HepG2 (cell line): Measurements from ENCODE around the gene WDR87. TPM values are rescaled to one million over a fixed set of nuclear protein-coding genes. Genes with fewer than 3 reads are reported as not detected.
A peak's percentile ranks its signal among the peaks of the same experiment; 100 is the strongest.

ENCODE experiments used
- ATRX ChIP-seq: sonication (generic); formaldehyde crosslinking; IDR thresholded peaks from 2 replicates; pipeline ENCODE4 v1.4.0; 2020; ENCODE audit warnings: missing genetic modification reagents, borderline replicate concordance
- GATAD1 ChIP-seq: IDR thresholded peaks from 2 replicates; pipeline ENCODE4 v1.6.1; 2016; ENCODE audit warnings: missing genetic modification reagents, missing compliant biosample characterization
- SALL1 ChIP-seq: sonication (generic); formaldehyde crosslinking; IDR thresholded peaks from 2 replicates; pipeline ENCODE4 v1.8.0; 2022; ENCODE audit warnings: mild to moderate bottlenecking, missing genetic modification reagents
- SAP130 ChIP-seq: IDR thresholded peaks from 2 replicates; pipeline ENCODE4 v1.6.1; 2016; ENCODE audit warnings: low read depth
- SOX6 ChIP-seq, 2 experiments: fragments of 450-650 bp in 1 of 2; sonication (generic) in 1 of 2; formaldehyde crosslinking in 1 of 2; IDR thresholded peaks; 2 replicates each; pipeline versions ENCODE4 v1.4.0 to v1.6.1; 2017 to 2020; ENCODE audit warnings: antibody characterized with exemption in 1 of 2, mild to moderate bottlenecking in 1 of 2, missing genetic modification reagents in 1 of 2
- SUZ12 ChIP-seq: fragments of 150-350 bp; IDR thresholded peaks from 2 replicates; pipeline ENCODE4 v1.6.1; 2014; ENCODE audit warnings: low read depth, low read length
- TBX3 ChIP-seq: fragments of 450-650 bp; IDR thresholded peaks from 2 replicates; pipeline ENCODE4 v1.6.1; 2017; ENCODE audit warnings: antibody characterized with exemption, mild to moderate bottlenecking, inconsistent platforms, borderline replicate concordance
- polyA plus RNA-seq, 8 experiments: library from polyadenylated mRNA; depleted of rRNA in 3 of 8; stranded (reverse) in 7 of 8; unstranded in 1 of 8; fragments of >200 nt; fragmentation: Illumina TruSeq in 4 of 8; extraction: Trizol in 4 of 8; gene quantifications; 2 replicates each; pipeline versions ENCODE4 v1.2.1 to v1.2.3, GENCODE V29; 2011 to 2016; ENCODE audit warnings: low read depth in 4 of 8, missing spikeins in 1 of 8, mixed read lengths in 1 of 8; ENCODE audit not compliant: insufficient read depth in 1 of 8
- total RNA-seq, 5 experiments: library from RNA; depleted of rRNA; stranded (reverse); fragments of >200 nt; fragmentation: Illumina TruSeq; extraction: Trizol; gene quantifications; 2 replicates each; pipeline ENCODE4 v1.2.3, GENCODE V29; 2016; ENCODE audit warnings: low read depth in 1 of 5
- TF ChIP-seq, protein P1 (sequence below): sonication (generic); formaldehyde crosslinking; IDR thresholded peaks from 2 replicates; pipeline ENCODE4 v1.4.0; 2020; ENCODE audit warnings: missing genetic modification reagents, borderline replicate concordance
- TF ChIP-seq, protein P2 (sequence below): sonication (generic); formaldehyde crosslinking; IDR thresholded peaks from 2 replicates; pipeline ENCODE4 v1.5.1; 2020; ENCODE audit warnings: missing genetic modification reagents, mild to moderate bottlenecking, borderline replicate concordance
- TF ChIP-seq, protein P3 (sequence below): sonication (generic); formaldehyde crosslinking; IDR thresholded peaks from 2 replicates; pipeline ENCODE4 v1.8.1; 2023; ENCODE audit warnings: mild to moderate bottlenecking, missing genetic modification reagents
- TF ChIP-seq, protein P4 (sequence below): sonication (generic); formaldehyde crosslinking; IDR thresholded peaks from 2 replicates; pipeline ENCODE4 v1.4.0; 2020; ENCODE audit warnings: mild to moderate bottlenecking, missing genetic modification reagents
- TF ChIP-seq, protein P5 (sequence below): sonication (generic); formaldehyde crosslinking; IDR thresholded peaks from 2 replicates; pipeline ENCODE4 v1.4.0; 2020; ENCODE audit warnings: missing genetic modification reagents
- TF ChIP-seq, protein P6 (sequence below): sonication (generic); formaldehyde crosslinking; IDR thresholded peaks from 2 replicates; pipeline ENCODE4 v1.5.0; 2020; ENCODE audit warnings: mild to moderate bottlenecking, missing genetic modification reagents
- TF ChIP-seq, protein P7 (sequence below): sonication (generic); formaldehyde crosslinking; IDR thresholded peaks from 2 replicates; pipeline ENCODE4 v1.4.0; 2020; ENCODE audit warnings: missing genetic modification reagents

Gene WDR87
- total and polyA plus RNA-seq, 2 of the 13 experiments (the other 11 are each of a cell fraction or from before 2014, with no cell fraction given) = not detected

DNA sequence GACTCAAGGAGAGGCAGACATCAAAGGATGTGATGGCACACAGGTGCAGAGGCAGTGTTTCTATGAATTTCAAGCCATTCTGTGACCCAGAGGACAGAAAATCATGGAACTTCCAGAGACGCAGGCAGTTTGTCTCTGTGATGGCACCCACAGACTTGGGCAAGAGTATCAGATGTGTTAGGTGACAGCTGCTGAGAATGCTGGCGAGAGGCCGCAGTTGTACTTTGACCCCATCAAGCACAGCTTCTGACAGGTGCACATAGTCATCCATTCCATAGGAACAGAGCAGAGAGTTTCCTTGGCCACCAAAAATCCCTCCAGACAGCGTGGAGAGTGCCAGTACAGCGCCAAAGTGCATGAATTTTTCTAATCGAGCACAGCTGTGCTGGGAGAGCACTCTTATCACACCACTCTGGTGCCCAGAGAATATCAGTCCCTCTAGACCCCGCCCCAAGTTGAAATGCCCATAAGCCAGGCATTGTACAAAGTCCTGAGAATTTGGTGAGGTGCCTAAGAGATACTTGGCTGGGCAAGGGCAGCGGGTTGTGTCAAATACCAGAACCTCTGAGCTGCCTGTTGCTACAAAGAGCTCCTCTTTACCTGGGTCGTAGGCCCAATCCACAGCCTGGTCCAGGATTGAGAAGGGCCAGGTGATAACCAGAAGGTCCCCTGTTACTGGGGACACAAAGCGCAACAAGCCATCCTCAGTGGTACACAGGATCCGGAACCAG lies 12.4 kb downstream of the WDR87 start (continued):
- TF ChIP-seq, protein P1, sequence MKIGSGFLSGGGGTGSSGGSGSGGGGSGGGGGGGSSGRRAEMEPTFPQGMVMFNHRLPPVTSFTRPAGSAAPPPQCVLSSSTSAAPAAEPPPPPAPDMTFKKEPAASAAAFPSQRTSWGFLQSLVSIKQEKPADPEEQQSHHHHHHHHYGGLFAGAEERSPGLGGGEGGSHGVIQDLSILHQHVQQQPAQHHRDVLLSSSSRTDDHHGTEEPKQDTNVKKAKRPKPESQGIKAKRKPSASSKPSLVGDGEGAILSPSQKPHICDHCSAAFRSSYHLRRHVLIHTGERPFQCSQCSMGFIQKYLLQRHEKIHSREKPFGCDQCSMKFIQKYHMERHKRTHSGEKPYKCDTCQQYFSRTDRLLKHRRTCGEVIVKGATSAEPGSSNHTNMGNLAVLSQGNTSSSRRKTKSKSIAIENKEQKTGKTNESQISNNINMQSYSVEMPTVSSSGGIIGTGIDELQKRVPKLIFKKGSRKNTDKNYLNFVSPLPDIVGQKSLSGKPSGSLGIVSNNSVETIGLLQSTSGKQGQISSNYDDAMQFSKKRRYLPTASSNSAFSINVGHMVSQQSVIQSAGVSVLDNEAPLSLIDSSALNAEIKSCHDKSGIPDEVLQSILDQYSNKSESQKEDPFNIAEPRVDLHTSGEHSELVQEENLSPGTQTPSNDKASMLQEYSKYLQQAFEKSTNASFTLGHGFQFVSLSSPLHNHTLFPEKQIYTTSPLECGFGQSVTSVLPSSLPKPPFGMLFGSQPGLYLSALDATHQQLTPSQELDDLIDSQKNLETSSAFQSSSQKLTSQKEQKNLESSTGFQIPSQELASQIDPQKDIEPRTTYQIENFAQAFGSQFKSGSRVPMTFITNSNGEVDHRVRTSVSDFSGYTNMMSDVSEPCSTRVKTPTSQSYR (CRISPR knock-in tag) = no peak
- TF ChIP-seq ATRX (CRISPR knock-in tag) (no peak), SUZ12 (no peak), SAP130 (peak; percentile 24; the same call in 1 of the 2 replicates), SALL1 (CRISPR knock-in tag) (peak; percentile 23; the same call in 1 of the 2 replicates), TBX3 (no peak), GATAD1 (CRISPR knock-in tag) (no peak), SOX6 (IDR thresholded peaks at IDR 0.05) (no peak), SOX6 (CRISPR knock-in tag; IDR thresholded peaks at IDR 0.05) (no peak)
- TF ChIP-seq, protein P2, sequence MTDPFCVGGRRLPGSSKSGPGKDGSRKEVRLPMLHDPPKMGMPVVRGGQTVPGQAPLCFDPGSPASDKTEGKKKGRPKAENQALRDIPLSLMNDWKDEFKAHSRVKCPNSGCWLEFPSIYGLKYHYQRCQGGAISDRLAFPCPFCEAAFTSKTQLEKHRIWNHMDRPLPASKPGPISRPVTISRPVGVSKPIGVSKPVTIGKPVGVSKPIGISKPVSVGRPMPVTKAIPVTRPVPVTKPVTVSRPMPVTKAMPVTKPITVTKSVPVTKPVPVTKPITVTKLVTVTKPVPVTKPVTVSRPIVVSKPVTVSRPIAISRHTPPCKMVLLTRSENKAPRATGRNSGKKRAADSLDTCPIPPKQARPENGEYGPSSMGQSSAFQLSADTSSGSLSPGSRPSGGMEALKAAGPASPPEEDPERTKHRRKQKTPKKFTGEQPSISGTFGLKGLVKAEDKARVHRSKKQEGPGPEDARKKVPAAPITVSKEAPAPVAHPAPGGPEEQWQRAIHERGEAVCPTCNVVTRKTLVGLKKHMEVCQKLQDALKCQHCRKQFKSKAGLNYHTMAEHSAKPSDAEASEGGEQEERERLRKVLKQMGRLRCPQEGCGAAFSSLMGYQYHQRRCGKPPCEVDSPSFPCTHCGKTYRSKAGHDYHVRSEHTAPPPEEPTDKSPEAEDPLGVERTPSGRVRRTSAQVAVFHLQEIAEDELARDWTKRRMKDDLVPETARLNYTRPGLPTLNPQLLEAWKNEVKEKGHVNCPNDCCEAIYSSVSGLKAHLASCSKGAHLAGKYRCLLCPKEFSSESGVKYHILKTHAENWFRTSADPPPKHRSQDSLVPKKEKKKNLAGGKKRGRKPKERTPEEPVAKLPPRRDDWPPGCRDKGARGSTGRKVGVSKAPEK (CRISPR knock-in tag) = no peak
- TF ChIP-seq, protein P3, sequence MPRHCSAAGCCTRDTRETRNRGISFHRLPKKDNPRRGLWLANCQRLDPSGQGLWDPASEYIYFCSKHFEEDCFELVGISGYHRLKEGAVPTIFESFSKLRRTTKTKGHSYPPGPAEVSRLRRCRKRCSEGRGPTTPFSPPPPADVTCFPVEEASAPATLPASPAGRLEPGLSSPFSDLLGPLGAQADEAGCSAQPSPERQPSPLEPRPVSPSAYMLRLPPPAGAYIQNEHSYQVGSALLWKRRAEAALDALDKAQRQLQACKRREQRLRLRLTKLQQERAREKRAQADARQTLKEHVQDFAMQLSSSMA (CRISPR knock-in tag) = no peak
- TF ChIP-seq, protein P4, sequence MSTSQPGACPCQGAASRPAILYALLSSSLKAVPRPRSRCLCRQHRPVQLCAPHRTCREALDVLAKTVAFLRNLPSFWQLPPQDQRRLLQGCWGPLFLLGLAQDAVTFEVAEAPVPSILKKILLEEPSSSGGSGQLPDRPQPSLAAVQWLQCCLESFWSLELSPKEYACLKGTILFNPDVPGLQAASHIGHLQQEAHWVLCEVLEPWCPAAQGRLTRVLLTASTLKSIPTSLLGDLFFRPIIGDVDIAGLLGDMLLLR (CRISPR knock-in tag) = no peak
- TF ChIP-seq, protein P5, sequence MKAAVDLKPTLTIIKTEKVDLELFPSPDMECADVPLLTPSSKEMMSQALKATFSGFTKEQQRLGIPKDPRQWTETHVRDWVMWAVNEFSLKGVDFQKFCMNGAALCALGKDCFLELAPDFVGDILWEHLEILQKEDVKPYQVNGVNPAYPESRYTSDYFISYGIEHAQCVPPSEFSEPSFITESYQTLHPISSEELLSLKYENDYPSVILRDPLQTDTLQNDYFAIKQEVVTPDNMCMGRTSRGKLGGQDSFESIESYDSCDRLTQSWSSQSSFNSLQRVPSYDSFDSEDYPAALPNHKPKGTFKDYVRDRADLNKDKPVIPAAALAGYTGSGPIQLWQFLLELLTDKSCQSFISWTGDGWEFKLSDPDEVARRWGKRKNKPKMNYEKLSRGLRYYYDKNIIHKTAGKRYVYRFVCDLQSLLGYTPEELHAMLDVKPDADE (CRISPR knock-in tag) = no peak
- TF ChIP-seq, protein P6, sequence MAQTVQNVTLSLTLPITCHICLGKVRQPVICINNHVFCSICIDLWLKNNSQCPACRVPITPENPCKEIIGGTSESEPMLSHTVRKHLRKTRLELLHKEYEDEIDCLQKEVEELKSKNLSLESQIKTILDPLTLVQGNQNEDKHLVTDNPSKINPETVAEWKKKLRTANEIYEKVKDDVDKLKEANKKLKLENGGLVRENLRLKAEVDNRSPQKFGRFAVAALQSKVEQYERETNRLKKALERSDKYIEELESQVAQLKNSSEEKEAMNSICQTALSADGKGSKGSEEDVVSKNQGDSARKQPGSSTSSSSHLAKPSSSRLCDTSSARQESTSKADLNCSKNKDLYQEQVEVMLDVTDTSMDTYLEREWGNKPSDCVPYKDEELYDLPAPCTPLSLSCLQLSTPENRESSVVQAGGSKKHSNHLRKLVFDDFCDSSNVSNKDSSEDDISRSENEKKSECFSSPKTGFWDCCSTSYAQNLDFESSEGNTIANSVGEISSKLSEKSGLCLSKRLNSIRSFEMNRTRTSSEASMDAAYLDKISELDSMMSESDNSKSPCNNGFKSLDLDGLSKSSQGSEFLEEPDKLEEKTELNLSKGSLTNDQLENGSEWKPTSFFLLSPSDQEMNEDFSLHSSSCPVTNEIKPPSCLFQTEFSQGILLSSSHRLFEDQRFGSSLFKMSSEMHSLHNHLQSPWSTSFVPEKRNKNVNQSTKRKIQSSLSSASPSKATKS (CRISPR knock-in tag) = no peak
- TF ChIP-seq, protein P7, sequence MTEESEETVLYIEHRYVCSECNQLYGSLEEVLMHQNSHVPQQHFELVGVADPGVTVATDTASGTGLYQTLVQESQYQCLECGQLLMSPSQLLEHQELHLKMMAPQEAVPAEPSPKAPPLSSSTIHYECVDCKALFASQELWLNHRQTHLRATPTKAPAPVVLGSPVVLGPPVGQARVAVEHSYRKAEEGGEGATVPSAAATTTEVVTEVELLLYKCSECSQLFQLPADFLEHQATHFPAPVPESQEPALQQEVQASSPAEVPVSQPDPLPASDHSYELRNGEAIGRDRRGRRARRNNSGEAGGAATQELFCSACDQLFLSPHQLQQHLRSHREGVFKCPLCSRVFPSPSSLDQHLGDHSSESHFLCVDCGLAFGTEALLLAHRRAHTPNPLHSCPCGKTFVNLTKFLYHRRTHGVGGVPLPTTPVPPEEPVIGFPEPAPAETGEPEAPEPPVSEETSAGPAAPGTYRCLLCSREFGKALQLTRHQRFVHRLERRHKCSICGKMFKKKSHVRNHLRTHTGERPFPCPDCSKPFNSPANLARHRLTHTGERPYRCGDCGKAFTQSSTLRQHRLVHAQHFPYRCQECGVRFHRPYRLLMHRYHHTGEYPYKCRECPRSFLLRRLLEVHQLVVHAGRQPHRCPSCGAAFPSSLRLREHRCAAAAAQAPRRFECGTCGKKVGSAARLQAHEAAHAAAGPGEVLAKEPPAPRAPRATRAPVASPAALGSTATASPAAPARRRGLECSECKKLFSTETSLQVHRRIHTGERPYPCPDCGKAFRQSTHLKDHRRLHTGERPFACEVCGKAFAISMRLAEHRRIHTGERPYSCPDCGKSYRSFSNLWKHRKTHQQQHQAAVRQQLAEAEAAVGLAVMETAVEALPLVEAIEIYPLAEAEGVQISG (CRISPR knock-in tag) = no peak
